GM12874 (cell line): ENCODE data around the gene RGS2.

Experiments
- CTCF ChIP-seq: IDR thresholded peaks from 2 replicates; pipeline ENCODE4 v1.5.1; 2011; ENCODE audit warnings: low read depth, mild to moderate bottlenecking, control low read depth, low read length, moderate library complexity; ENCODE audit not compliant: insufficient read depth

Gene RGS2

DNA sequence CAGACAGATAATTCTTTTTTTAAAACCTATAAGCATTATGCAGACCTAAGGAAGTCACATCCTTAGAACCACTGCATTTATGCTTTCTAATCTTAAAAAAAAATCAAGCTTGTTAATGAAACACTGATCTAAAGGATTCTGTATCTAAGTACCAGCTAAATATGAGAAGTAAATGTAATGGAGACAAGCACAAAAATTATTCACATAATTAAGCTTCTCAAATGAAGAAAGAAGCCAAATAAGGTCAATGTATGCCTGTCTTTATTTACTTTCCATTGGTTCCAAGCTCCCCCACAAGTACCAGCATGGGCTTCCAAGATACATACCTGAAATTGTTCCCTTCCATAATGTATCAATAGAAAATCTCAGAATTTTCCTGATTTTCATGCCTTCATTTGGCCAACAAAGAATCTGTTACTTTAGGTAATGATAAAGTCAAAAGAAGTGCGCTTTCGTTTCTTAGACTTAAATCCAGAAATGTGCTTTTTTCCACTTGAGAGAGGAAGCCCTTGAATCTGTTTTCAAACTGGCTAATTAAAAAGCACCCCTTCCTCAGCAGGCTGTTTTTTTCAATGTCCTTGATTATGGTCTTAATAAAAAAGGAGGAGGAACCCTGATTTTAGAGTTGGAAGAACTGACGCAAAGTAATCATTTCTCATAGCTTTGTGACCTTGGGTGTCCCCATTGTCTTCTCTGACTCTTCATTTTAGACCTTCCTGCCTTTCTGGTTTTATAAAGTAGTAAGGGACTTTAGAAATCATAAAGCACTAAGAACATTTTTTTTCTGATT is 3.8 kb downstream of the RGS2 start:
- no peak for TF ChIP-seq CTCF

GRCh38 chr1:192814805-192815204 is 6.0 kb downstream of the RGS2 start:
- no peak for TF ChIP-seq CTCF

GRCh38 chr1:192817246-192817645 is 8.4 kb downstream of the RGS2 start:
- TF ChIP-seq CTCF, result no peak

GRCh38 chr1:192821296-192821695 is 12.5 kb downstream of the RGS2 start:
- no peak for TF ChIP-seq CTCF

DNA sequence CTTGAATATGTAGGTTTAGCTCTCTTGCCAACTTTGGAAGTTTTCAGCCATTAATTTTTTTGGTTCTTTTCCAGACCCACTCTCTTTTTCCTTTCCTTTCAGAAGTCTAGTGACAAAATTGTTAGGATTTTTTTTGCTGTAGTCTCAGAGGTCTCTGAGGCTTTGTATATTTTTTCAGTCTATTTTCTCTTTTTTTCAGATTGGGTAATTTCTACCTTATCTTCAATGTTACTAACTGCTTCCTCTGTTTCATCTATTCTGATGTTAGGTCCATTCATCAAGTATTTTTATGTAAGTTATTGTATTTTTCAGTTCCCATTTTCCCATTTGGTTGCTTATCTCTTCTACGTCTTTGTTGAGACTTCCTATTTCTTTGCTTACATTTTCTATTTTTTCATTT is 15.7 kb downstream of the RGS2 start:
- no peak for TF ChIP-seq CTCF

GRCh38 chr1:192826791-192827546 is 18.1 kb downstream of the RGS2 start:
- no peak for TF ChIP-seq CTCF

GRCh38 chr1:192830595-192831246 is 21.9 kb downstream of the RGS2 start:
- no peak for TF ChIP-seq CTCF
